C4-2B (cell line): ENCODE results near the gene XIRP2.

Experiments used
- CTCF ChIP-seq: fragments of 450-650 bp; conservative IDR thresholded peaks from 2 replicates; pipeline ENCODE4 v1.5.1; 2017; ENCODE audit warnings: mild to moderate bottlenecking
- ZFX ChIP-seq: fragments of 450-650 bp; IDR thresholded peaks from 2 replicates; pipeline ENCODE4 v1.6.1; 2017

- no peak for TF ChIP-seq CTCF
- no peak for TF ChIP-seq ZFX
Measured at GRCh38 chr2:166961933-166962332, 73.7 kb downstream of the XIRP2 start.
